GM23338 (cell line): ENCODE measurements around the gene LRRC10B. TPM values are rescaled to one million over a fixed set of nuclear protein-coding genes. Genes with fewer than 3 reads are reported as not detected.

Experiments
- ATAC-seq: fragments of 200-7000 bp; cut with Tn5 transposase; 3 replicates; pipeline ENCODE4 v1.9.1; 2020
- DNase-seq: peaks from one replicate; pipeline ENCODE4 v3.0.0-alpha.2; 2015; ENCODE audit warnings: low spot score
- H2AFZ ChIP-seq: fragments of 200-600 bp; sonication (generic); 2 replicates; pipeline ENCODE4 v1.8.0; 2016; ENCODE audit warnings: antibody characterized with exemption, mild to moderate bottlenecking, moderate library complexity
- H3F3A ChIP-seq: fragments of 200-600 bp; sonication (generic); replicated peaks from 2 replicates; pipeline ENCODE4 v1.8.0; 2017; ENCODE audit warnings: antibody characterized with exemption, mixed run types, low read depth
- H3K27ac ChIP-seq: fragments of 200-600 bp; sonication (generic); 2 replicates; pipeline ENCODE4 v1.6.1; 2016; ENCODE audit warnings: low read depth
- H3K27me3 ChIP-seq: fragments of 200-600 bp; sonication (generic); 2 replicates; pipeline ENCODE4 v1.8.0; 2016; ENCODE audit warnings: mild to moderate bottlenecking, mixed run types, moderate library complexity; ENCODE audit not compliant: insufficient read depth
- H3K36me3 ChIP-seq: fragments of 200-600 bp; sonication (generic); 2 replicates; pipeline ENCODE4 v1.8.0; 2016; ENCODE audit warnings: mild to moderate bottlenecking; ENCODE audit not compliant: insufficient read depth
- H3K4me1 ChIP-seq: fragments of 200-600 bp; sonication (generic); 2 replicates; pipeline ENCODE4 v1.8.0; 2016; ENCODE audit warnings: mild to moderate bottlenecking, moderate library complexity; ENCODE audit not compliant: insufficient read depth
- H3K4me2 ChIP-seq: fragments of 200-600 bp; sonication (generic); 2 replicates; pipeline ENCODE4 v1.7.1; 2017; ENCODE audit warnings: mixed run types
- H3K4me3 ChIP-seq: fragments of 200-600 bp; sonication (generic); 2 replicates; pipeline ENCODE4 v1.6.1; 2016; ENCODE audit warnings: mixed run types
- H3K79me2 ChIP-seq: fragments of 200-600 bp; sonication (generic); replicated peaks from 2 replicates; pipeline ENCODE4 v1.8.0; 2017; ENCODE audit warnings: mild to moderate bottlenecking; ENCODE audit not compliant: insufficient read depth
- H3K9me2 ChIP-seq: fragments of 200-600 bp; sonication (generic); 2 replicates; pipeline ENCODE4 v1.8.0; 2017; ENCODE audit not compliant: insufficient read depth
- H4K20me1 ChIP-seq: fragments of 200-600 bp; sonication (generic); replicated peaks from 2 replicates; pipeline ENCODE4 v1.8.0; 2017; ENCODE audit warnings: mild to moderate bottlenecking; ENCODE audit not compliant: insufficient read depth
- H3K27ac Mint-ChIP-seq: 2 replicates; pipeline ENCODE4 v1.8.0; 2020; ENCODE audit warnings: inconsistent platforms, mild to moderate bottlenecking, moderate library complexity, mixed read lengths
- H3K27me3 Mint-ChIP-seq: 3 replicates; pipeline ENCODE4 v1.8.0; 2022; ENCODE audit warnings: low read depth, mild to moderate bottlenecking, moderate library complexity, mixed read lengths, inconsistent platforms; ENCODE audit not compliant: insufficient read depth, poor library complexity
- H3K36me3 Mint-ChIP-seq: 3 replicates; pipeline ENCODE4 v1.8.0; 2021; ENCODE audit warnings: low read depth, mild to moderate bottlenecking, inconsistent platforms, moderate library complexity, mixed read lengths
- H3K4me1 Mint-ChIP-seq: 3 replicates; pipeline ENCODE4 v1.8.0; 2020; ENCODE audit warnings: mild to moderate bottlenecking, inconsistent platforms, mixed read lengths
- H3K4me3 Mint-ChIP-seq: 3 replicates; pipeline ENCODE4 v1.8.0; 2021; ENCODE audit warnings: moderate library complexity, mild to moderate bottlenecking, inconsistent platforms, mixed read lengths
- H3K9me3 Mint-ChIP-seq: 3 replicates; pipeline ENCODE4 v1.8.0; 2020; ENCODE audit warnings: moderate library complexity, mild to moderate bottlenecking, inconsistent platforms, mixed read lengths
- EZH2 ChIP-seq: fragments of 200-600 bp; sonication (generic); IDR thresholded peaks from one replicate; pipeline ENCODE4 v1.8.0; 2017; ENCODE audit warnings: antibody characterized with exemption, mild to moderate bottlenecking, low read depth; ENCODE audit not compliant: unreplicated experiment
- NANOG ChIP-seq: IDR thresholded peaks from 2 replicates; pipeline ENCODE4 v1.6.1; 2016; ENCODE audit warnings: antibody characterized with exemption, borderline replicate concordance
- ZNF114 ChIP-seq: fragments of 250-450 bp; sonication (Bioruptor Pico); IDR thresholded peaks from 2 replicates; pipeline ENCODE4 v1.5.0; 2020; ENCODE audit warnings: mild to moderate bottlenecking, moderate library complexity
- ZNF462 ChIP-seq: fragments of 250-450 bp; sonication (Bioruptor Pico); IDR thresholded peaks from 2 replicates; pipeline ENCODE4 v1.5.0; 2020; ENCODE audit warnings: mild to moderate bottlenecking, moderate library complexity
- polyA plus RNA-seq: library from polyadenylated mRNA; unstranded; fragments of >200 nt; fragmentation: Nextera tagmentation; extraction: Ambion mirVana; gene quantifications from 2 replicates; pipeline ENCODE4 v1.2.1, GENCODE V29; 2016
- total RNA-seq: library from RNA; depleted of rRNA; stranded (reverse); fragments of >200 nt; shearing (Covaris generic); gene quantifications from 2 replicates; pipeline ENCODE4 v1.2.3, GENCODE V29; 2014
- TF ChIP-seq, protein P1 (sequence below), 2 experiments: fragments of 200-600 bp in 1 of 2; sonication (generic) in 1 of 2; conservative IDR thresholded peaks; 2 replicates each; pipeline versions ENCODE4 v1.5.1 to v1.6.1; 2016 to 2017; ENCODE audit warnings: antibody characterized with exemption in 2 of 2, low read depth in 2 of 2, mild to moderate bottlenecking in 2 of 2, moderate library complexity in 1 of 2
- TF ChIP-seq, protein P2 (sequence below): IDR thresholded peaks from one replicate; pipeline ENCODE4 v1.6.1; 2018; ENCODE audit warnings: antibody characterized with exemption; ENCODE audit not compliant: unreplicated experiment
- TF ChIP-seq, protein P3 (sequence below): IDR thresholded peaks from 2 replicates; pipeline ENCODE4 v1.6.1; 2016; ENCODE audit warnings: antibody characterized with exemption

LRRC10B gene
- total and polyA plus RNA-seq, 2 experiments from 2014 or later, result 0.47 to 1.6 TPM

GRCh38 chr11:61482513-61482912 lies 26.0 kb upstream of the LRRC10B start:
- TF ChIP-seq, protein P1, sequence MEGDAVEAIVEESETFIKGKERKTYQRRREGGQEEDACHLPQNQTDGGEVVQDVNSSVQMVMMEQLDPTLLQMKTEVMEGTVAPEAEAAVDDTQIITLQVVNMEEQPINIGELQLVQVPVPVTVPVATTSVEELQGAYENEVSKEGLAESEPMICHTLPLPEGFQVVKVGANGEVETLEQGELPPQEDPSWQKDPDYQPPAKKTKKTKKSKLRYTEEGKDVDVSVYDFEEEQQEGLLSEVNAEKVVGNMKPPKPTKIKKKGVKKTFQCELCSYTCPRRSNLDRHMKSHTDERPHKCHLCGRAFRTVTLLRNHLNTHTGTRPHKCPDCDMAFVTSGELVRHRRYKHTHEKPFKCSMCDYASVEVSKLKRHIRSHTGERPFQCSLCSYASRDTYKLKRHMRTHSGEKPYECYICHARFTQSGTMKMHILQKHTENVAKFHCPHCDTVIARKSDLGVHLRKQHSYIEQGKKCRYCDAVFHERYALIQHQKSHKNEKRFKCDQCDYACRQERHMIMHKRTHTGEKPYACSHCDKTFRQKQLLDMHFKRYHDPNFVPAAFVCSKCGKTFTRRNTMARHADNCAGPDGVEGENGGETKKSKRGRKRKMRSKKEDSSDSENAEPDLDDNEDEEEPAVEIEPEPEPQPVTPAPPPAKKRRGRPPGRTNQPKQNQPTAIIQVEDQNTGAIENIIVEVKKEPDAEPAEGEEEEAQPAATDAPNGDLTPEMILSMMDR (conservative IDR thresholded peaks at IDR 0.05; ENCODE audit: low read depth in 2 of 2), result peak; percentile 81 to 88
- TF ChIP-seq EZH2, result no peak
- Mint-ChIP-seq H3K9me3 (no peaks in the 10 kb centered on the region; the same call in 2 of the 3 replicates), H3K27me3 (peaks cover 14% of the 10 kb centered on the region), H3K27ac (no peak overlapping the region), H3K4me1 (peaks cover 34% of the 10 kb centered on the region), H3K36me3 (no peaks in the 10 kb centered on the region), H3K4me3 (no peak overlapping the region)
- no peak overlapping the region for H3K27ac ChIP-seq
- H4K20me1 ChIP-seq, result 0 out of 2 replicates have a peak, but pooled peaks cover 2% of the 10 kb centered on the region
- H3K79me2 ChIP-seq, result no peaks in the 10 kb centered on the region
- no peaks in the 10 kb centered on the region for H3K9me2 ChIP-seq
- H3F3A ChIP-seq, result 0 out of 2 replicates have a peak, but pooled peaks cover 3% of the 10 kb centered on the region
- peaks cover 14% of the 10 kb centered on the region for H3K4me1 ChIP-seq
- H3K36me3 ChIP-seq, result no peaks in the 10 kb centered on the region
- H3K27me3 ChIP-seq, result no peaks in the 10 kb centered on the region
- H3K4me3 ChIP-seq, result no peak overlapping the region
- ATAC-seq (peak; percentile 84), DNase-seq (peak; percentile 87)
- no peak overlapping the region for H2AFZ ChIP-seq
- no peak overlapping the region for H3K4me2 ChIP-seq

DNA sequence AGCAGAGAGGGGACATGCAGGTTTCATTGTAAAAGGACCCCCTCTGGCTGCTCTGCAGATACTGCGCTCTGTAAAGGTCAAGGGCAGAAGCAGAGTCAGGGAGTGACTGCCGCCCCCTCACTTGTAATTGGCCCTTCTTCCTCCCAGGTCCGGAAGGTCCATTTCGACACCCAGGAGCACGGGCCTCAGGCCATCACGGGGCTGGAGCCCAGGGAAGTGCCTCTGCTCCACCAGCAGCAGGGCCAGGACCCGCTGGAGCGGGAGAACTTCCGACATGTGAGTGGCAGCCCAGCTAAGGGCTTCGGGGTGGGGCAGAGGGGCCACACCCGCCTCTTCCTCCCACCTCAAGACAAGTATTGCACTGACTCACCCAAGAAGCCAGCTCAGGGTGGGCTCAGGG lies 24.0 kb upstream of the LRRC10B start:
- Mint-ChIP-seq H3K4me1 (peaks cover 42% of the 10 kb centered on the region), H3K36me3 (no peaks in the 10 kb centered on the region), H3K9me3 (no peaks in the 10 kb centered on the region; the same call in 2 of the 3 replicates), H3K27ac (no peak overlapping the region), H3K4me3 (no peak overlapping the region), H3K27me3 (peaks cover 23% of the 10 kb centered on the region)
- ATAC-seq (no peak), DNase-seq (peak; percentile 30)
- H3K4me1 ChIP-seq, result peaks cover 25% of the 10 kb centered on the region
- H3K36me3 ChIP-seq, result no peaks in the 10 kb centered on the region
- H3K4me3 ChIP-seq, result no peak overlapping the region
- H2AFZ ChIP-seq, result no peak overlapping the region
- no peak overlapping the region for H3K27ac ChIP-seq
- no peaks in the 10 kb centered on the region for H3K79me2 ChIP-seq
- 0 out of 2 replicates have a peak, but pooled peaks cover 6% of the 10 kb centered on the region for H3F3A ChIP-seq
- no peaks in the 10 kb centered on the region for H3K27me3 ChIP-seq
- no peak overlapping the region for H3K4me2 ChIP-seq
- 0 out of 2 replicates have a peak, but pooled peaks cover 2% of the 10 kb centered on the region for H4K20me1 ChIP-seq
- no peaks in the 10 kb centered on the region for H3K9me2 ChIP-seq
- TF ChIP-seq ZNF462 (CRISPR knock-in tag), result no peak
- TF ChIP-seq, protein P2, sequence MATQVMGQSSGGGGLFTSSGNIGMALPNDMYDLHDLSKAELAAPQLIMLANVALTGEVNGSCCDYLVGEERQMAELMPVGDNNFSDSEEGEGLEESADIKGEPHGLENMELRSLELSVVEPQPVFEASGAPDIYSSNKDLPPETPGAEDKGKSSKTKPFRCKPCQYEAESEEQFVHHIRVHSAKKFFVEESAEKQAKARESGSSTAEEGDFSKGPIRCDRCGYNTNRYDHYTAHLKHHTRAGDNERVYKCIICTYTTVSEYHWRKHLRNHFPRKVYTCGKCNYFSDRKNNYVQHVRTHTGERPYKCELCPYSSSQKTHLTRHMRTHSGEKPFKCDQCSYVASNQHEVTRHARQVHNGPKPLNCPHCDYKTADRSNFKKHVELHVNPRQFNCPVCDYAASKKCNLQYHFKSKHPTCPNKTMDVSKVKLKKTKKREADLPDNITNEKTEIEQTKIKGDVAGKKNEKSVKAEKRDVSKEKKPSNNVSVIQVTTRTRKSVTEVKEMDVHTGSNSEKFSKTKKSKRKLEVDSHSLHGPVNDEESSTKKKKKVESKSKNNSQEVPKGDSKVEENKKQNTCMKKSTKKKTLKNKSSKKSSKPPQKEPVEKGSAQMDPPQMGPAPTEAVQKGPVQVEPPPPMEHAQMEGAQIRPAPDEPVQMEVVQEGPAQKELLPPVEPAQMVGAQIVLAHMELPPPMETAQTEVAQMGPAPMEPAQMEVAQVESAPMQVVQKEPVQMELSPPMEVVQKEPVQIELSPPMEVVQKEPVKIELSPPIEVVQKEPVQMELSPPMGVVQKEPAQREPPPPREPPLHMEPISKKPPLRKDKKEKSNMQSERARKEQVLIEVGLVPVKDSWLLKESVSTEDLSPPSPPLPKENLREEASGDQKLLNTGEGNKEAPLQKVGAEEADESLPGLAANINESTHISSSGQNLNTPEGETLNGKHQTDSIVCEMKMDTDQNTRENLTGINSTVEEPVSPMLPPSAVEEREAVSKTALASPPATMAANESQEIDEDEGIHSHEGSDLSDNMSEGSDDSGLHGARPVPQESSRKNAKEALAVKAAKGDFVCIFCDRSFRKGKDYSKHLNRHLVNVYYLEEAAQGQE, result no peak
- no peak for TF ChIP-seq NANOG
- TF ChIP-seq, protein P3, sequence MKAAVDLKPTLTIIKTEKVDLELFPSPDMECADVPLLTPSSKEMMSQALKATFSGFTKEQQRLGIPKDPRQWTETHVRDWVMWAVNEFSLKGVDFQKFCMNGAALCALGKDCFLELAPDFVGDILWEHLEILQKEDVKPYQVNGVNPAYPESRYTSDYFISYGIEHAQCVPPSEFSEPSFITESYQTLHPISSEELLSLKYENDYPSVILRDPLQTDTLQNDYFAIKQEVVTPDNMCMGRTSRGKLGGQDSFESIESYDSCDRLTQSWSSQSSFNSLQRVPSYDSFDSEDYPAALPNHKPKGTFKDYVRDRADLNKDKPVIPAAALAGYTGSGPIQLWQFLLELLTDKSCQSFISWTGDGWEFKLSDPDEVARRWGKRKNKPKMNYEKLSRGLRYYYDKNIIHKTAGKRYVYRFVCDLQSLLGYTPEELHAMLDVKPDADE, result no peak
- TF ChIP-seq ZNF114 (CRISPR knock-in tag), result no peak
